Islet precursor cell (in vitro differentiated cells): ENCODE data around the gene LTC4S.

ENCODE experiments used
- DNase-seq: peaks from one replicate; pipeline ENCODE4 v3.0.0-alpha.2; 2018

Gene LTC4S

DNA sequence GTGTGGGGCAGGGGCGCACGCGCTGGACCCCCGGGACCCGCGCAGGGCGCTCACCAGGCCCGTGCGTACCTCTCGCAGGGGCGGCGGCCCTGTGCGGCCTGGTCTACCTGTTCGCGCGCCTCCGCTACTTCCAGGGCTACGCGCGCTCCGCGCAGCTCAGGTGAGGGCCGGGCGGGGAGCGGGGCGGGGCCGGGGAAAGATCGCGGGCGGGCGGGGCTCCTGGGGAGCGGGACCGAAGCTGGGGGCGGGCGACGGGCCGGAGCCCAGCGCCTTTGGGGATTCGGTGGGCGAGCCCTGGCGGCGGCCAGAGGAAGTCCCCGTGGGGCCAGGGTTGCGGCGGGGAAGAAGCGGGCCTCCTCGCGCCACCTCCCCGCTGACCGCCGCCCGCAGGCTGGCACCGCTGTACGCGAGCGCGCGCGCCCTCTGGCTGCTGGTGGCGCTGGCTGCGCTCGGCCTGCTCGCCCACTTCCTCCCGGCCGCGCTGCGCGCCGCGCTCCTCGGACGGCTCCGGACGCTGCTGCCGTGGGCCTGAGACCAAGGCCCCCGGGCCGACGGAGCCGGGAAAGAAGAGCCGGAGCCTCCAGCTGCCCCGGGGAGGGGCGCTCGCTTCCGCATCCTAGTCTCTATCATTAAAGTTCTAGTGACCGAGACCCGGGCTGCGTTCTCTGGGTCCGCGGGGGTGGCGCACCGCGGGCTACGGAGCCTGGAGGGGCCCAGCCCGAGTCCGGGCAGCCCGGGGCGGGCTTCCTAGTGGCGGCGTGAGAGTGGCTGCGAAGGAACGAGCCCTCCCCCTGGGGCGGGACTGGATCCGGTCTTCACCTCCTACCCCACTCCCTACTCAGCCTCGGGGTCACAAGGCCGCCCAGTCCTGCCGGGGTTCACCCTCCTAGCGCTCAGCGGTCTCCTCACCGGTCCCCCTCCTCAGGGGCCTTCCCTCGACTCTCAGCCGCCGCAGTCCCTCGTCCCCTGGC is 2.4 kb downstream of the LTC4S start:
- DNase-seq: peak; percentile 92

DNA sequence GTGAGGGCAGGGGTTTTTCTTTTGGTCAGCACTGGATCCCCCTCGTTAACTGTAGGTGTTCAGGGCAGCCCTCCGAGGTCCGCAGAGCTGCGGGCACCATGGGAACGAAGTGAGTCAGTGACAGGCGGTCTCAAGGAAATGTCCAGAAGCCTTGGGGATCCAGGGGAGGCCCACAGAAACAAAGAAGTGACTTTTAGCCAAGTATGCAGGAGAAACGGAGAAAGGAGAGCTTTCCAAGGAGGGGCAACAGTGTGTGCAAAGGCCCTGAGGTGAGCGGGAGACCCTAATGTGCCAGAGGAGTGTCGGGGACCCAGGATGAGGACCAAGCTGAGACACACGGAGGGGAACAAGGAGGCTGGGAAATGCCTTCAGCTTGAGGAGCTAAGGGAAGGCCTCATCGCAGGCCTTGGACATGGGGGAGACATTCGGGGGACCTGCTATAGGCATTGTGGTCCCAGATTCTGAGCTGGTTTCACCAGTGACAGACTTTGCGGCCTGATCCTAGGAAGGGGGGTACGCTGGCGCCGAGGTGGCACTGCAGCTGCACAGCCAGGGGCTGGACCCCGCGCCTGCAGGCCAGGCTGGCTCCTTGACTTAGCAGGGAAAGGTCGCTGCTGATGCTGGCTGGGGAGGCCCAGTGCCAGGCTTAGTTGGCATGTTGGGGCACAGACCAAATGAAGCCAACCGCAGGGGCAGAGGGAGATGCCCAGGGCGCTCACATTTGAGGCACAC is 3.3 kb downstream of the LTC4S start:
- DNase-seq: no peak

DNA sequence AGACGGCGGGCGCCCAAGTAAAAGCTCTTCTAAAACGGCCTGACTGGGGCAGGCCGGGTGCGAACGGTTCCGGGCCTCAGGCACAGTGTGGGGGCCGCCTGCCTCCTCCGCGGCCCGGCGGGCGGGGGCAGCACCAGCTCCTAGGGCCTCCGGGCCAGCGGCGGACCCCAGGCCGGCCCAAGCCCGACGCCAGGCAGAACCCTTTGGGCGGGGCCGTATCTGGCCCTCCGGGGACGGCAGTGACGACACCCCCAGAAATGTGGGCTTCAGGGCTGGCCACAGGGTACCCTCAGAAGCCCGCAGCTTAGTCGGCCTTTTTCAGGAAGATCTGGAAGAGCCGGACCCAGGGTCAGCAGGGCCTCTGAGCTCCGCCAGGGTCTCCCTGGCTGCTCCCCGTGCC is 4.0 kb downstream of the LTC4S start:
- no peak for DNase-seq

DNA sequence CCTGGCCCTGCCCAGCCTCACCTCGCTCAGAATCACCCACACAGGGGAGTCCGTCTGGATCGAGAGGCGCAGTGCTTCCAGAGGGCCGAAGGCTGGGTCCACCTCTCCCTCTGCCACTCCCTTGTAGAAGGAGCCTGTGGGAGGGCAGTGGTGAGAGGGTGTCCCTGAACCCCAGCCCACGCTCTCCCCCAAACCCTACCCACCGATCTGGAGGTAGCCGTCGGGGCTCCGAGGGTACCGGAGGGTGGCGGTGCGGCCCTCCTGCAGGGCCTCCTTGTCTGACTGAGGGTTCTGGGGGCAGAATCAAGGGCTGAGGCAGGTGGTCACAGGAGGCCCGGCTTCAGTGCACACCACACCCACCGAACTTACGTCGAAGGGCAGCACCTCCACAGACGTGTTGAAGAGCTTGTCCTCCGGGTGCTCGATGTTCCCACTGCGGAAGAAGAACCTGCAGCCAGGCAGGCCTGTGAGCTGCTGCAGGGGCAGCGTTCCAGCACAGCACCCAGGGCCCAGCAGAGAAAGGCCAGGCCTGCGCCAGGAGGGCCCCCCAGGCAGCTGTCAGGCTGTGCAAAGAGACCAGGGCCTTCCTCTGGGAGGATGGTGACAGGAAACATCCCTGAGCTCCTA is 4.5 kb downstream of the LTC4S start:
- no peak for DNase-seq

DNA sequence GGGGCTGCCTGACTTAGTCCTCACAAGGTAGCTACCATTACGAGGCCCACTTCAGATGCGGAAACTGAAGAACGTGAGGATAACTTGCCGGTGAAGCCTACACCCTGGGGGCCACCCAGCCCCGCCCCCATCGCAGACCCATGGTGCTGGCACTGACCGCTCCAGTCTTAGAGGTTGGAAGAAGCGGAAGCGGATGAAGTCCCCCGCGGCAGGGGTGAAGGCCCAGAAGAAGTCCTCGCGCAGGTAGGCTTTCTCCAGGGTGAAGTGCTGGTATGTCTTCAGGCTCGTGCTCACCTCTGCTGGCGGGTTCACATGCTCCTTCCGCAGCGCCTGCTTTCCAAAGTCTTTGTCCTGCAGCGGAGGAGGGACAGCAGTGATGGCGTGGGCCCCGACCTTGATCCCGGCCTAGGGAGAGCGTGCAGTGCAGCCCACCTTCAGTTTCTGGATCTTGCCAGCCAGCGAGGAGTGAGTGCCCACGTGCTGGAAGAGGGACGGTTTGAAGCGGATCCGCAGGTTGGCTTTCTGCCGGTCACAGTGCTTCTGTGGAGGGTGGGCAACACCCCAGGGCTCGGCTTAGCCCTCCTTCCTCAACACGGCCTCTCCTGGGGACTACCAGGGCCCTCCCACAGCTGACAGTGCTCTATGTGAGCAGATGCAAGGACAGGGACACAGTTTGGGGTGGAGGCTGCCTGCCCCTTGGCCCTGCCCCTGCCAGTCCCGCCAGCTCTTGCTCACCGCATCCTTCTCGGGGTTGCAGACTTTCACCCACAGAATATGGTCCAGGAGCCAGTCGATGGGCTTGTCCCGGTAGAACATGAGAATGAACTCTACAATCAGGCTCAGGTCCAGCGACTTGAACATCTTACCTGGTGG is 5.2 kb downstream of the LTC4S start:
- DNase-seq: no peak

DNA sequence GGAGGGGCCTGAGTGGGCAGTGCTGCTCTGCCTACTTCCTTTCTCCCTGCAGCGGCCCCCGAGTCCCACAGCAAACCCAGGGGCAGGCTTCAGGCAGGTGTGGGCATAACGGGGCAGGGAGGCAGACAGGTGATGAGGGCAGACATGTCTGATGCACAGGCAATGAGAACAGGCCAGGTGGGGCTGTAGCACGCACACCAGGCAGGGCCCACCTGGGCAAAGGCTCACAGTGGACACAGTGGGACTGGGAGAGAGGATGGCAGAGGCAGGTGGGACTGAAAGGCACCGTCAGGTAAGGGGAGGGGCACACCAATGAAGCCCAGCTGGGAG is 5.8 kb downstream of the LTC4S start:
- no peak for DNase-seq

DNA sequence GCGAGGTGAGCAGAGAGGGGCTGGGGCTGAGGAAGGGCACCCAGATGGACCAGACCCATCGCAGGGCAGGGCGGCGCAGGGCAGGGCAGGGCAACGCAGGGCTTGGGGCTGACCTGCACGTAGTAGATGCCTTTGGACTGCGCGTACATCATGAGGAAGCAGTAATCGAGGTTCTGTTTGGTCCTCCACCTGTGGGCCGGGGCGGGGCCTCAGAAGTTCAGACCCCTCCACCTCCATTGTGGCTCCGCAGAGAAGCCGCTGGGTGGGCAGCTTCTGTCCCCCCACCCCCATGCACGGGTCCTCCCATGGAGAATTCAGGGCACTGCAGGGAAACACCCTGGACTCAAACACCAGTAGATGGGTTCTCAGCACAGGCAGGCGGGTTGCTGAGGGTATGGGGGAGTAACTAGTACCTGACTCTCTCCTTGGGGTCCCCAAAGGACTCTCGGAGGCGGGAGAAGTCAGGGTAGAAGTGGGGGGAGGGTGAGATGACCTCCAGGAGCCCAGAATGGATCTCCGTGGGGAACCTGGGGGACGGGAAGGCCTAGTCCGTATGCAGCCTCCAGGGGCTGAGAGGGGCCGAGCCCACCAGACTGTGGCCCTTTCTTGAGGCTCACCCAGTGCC is 6.4 kb downstream of the LTC4S start:
- no peak for DNase-seq

DNA sequence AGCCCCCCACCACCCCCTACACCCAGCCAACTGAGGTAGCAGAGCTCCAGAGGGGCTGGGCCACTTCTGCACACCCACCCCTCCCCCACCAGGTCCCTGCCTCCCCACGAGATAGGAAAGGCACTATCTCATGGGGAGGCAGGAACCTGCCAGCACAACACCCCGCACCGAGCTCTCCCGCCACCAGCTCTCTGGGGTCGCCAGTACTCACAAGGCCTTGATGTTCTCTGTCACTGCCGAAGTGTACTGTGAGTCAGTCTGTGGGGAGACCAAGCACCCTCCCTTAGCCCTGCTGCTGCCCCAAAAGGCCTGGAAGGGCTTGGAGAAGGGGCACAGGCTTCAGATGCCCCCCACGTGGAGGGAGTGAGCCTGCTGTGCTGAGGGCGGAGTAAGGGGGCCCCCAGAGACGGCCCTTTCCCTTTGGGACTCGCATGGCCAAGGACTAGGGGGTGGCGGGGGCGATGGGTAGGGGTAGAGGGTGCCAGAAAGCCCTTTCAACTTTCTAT is 7.0 kb downstream of the LTC4S start:
- no peak for DNase-seq

DNA sequence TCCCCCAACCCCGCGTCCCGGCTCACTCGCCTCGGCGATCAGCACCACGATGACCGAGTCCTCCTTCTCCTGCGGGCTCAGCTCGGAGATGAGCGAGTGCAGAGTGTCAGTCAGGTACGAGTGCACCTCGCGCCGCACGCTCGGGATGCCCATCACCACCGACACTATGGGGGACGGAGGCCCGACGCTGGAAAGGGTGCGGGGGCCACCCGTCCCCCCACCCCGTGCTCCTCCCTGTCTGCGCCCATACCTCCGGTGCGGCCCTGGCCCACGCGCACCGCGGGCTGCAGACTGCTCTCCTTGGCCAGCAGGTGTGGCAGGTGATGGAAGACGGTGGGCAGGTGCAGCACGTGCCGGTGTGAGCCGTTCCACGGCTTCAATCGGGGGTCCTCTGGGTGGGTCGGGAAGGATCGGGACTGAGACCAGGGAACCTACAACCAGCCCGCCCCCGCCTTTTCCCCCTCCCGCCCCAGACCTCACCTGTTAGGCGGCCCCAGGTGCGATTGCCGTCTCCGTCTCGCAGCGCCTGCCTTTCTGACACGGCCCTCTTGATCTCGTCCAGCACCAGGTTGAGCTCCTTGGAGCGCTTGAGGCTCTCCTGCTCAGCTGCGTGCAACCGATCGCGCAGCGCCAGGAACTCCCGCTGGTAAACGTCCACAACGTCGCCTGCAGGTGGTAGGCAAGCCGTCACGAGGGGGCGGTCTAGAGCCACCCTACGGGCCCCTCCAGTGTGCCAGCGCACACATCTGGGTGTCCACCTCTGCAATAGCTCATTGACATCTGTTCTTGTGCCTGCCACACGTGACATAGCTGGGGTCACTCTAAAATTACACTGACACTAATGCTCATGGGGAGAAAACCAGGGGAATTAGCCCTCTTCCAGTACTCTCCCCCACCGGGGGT is 7.8 kb downstream of the LTC4S start:
- DNase-seq: peak; percentile 89

DNA sequence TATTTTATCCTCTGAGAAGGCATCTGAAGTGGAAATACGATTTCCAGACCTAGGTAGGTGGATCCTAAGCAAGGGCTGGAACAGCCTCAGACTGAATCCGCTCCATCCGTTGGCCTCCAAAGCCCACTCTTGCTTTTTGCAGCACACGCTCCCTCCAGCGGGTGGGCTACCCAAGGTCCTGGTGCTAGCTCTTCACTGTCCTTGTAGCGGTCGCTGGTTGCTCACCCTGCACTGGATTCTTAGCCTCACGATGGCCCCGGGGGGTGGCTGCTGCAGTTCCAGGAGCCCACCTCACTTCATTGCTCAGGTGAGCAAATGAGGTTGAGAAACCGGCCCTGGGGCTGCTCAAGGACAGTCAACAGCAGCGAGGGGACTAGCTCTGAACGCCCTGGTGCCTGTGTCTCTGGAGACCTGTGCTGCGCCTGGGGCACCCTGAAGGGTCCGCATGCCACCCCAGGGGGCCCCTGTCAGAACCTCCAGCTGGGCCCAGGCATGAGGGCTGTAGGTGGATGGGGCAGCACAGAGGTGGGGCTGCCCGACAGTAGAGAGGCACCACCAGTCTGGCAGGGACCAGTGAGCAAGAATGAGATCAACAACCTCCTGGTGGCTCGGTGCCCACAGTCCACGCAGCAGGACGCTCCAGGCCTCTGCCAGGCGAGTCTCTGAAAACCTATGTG is 8.6 kb downstream of the LTC4S start:
- no peak for DNase-seq

DNA sequence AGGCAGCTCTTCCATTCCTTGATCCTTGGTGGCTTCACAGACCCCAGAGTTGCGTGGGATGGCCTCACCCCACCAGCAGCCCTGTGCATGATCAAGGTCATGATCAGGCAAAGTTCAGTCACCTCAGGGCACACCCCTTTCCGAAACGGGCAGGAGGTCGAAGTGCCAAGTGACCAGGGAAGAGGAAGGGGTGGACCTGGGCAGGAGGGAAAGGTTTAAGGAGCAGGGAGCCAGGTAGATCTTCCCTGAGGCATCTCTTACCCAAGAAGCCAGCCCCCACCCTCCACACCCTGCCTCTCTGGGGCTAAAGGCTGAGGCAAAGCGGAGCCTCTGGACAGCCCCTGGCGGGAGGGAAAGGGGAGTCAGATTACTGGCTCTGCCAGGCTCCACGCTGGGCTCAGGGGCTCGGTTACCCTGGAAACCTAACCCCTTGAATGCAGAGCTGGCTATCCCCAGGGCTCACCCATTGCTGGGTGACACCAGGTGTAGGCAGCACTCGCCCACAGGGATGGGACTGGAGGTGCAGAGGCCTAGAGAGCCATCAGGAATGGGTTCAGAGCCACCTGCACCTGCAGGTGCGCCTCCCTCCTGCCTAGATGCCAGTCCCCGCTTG is 9.3 kb downstream of the LTC4S start:
- DNase-seq: no peak

DNA sequence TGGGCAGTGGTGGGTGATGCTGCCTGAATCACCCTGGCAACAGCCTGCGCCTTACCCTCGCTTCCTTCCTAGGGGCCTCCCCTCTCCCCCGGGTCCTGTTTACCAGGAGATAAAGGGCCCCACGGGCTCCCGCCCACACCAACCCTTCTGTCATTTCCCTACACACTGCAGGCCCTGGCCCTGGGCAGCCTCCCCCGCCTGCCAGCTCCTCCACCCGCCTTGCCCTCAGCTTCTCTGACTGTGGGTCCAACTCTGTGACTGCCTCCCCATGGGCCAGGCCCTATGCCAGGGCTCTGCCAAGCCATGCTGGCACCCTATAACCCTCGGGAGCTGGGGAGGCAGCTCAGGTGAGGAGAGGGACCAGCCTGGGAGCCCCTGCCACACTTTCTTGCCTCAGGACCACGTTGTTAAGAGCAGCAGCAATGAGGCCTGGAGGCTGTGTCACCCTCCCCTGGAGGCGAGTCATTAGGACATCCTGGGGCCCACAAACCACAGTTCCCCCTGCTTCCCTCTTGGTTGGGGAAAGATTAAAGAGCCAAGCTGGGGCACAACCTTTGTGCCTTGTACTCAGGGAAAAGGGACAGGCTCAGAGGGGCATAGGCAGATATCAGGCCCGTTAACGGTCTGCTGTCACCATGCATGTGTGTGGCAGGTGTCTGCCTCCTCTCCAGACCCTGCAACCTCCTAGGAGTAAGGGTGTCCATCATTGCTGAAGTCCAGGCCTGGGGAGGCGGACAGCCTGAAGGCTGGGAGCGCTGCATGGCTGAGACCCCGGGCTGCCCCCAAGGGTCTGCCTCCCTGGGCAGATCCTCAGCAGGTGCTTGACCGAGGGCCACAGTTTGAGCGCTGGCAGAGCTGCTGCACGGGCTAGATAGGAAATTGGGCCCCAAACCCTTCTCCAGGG is 10.1 kb downstream of the LTC4S start:
- DNase-seq: no peak

DNA sequence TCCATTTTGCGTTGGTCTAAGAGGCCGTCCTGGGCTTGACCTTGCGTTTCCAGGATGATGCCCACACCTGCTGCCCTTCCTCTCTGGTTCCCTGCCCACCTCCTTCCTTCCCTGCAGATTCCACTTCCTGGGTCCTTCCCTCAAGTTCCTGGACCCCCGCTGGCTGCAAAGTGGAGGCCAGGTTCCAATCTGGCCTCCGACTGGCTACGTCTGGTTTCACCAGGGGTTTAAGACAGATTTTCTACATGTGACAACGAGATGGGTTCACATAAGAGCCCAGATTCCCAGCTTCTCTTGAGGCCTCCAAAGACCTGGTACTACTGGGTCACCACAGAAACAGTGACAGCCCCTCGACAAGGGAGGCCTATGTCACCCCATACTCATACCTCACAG is 10.8 kb downstream of the LTC4S start:
- DNase-seq: no peak

DNA sequence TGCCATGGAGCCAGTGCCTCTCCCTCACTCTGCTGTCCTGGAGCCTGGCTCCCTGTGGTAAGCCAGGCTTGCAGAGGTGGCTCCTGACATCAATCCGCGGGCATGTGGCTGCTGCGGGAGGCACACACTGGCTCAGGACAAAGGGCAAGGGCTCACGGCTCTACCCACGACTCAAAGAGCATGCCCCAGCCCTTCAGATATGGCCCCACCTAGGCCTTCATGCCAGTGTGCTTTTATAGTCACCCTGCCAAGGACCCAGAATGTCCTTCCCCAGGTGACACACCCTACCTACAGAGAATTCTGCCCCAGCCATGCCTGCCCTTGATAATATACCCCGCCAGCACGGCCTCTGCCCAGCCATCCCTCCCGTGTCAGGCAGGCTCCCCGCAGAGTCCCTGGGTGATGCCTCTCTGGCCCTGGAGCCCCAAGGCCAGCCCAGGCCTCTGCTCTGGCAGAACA is 11.3 kb downstream of the LTC4S start:
- DNase-seq: no peak

DNA sequence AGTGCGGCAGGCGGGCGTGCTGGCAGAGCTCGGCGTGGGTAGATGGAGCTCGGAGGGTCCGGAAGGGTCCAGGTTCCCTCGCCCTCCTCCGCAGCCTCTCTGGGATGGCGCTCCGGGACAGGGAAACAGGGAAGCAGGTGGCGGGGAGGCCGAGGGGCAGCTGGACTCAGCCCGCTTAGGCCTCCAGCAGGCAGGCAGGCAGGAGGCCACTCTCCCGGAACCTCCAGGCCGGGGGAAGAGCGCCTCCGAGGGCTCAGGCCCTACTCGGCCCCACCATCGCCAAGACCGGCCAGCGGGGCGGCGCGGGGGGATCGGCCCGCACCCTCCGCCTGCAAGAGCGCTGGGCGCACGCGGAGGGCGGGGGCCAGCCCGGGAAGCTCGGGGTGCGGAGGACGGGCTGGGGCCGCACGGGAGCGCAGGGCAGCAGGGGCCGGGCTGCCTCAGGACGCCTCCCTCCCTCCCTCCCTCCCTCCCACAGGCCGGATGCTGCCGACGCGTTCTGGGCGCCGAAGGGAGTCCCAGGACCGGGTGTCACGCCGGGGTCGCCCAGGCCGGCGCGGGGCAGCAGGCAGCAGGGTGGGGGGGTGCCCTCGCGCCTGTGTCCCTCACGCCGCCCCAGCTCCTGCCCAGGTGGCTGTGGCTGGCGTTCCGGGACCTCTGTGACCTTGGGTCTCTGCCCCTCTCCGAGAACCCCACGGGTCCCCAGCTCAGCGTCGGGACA is 11.9 kb downstream of the LTC4S start:
- DNase-seq: no peak

DNA sequence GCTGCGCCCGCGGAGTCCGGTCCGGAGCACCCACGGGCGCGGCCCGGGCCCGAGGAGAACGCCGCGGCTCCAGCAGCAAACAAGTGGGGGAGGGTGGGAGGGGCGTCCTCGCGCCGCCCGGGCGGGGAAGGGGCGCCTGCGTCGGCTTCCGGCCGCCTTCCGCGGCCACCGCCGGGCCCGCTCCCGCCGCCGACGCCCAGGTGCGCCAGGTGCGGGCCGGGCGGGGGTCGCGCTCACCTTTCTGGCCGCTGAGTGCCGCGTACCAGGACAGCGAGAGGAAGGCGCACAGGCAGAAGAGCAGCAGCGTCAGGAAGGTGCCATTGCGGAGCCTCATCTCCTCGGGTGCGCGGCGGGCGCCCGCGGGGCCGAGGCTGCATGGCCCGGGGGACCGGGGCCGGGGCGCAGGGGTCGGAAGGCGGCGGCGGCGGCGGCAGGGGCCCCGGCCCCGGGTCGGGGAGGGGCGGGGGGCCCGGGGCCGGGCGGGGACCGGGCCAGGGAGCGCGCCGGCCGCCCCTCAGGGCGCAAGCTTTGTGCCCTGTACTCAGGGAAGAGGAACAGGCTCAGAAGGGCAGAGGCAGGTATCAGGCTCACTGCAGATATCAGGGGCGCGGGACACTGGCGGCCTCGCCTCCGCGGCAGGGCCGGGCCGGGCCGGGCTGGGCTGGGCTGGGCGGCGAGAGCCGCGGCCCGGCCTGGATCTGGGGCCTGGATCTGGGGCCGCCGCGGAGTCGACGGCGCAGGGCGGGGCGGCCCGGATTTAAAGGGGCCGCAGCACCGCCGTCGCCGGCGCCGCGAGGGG is 12.7 kb downstream of the LTC4S start, which contains the start of gene MGAT4B:
Gene MGAT4B, minus strand, starts transcription at position 617 of the 799 bp plus-strand sequence. Its CDS starts 283 bp downstream, at position 334.
- peak; percentile 72 for DNase-seq
